ENCODE results near the gene NOL4L. TPM values are rescaled to one million over a fixed set of nuclear protein-coding genes. Genes with fewer than 3 reads are reported as not detected.

NOL4L gene
- total RNA-seq, 1 donor from 2014 or later, result 30.5 TPM

GRCh38 chr20:32609111-32609773, 24.1 kb upstream of the NOL4L start:
- no peak for DNase-seq (ENCODE audit: extremely low spot score, unreplicated experiment)
- Mint-ChIP-seq H3K36me3 (ENCODE audit: unreplicated experiment) (no peaks in the 10 kb centered on the region), H3K27ac (ENCODE audit: unreplicated experiment) (no peak overlapping the region), H3K27me3 (ENCODE audit: unreplicated experiment) (peaks cover 2% of the 10 kb centered on the region), H3K4me3 (ENCODE audit: unreplicated experiment) (no peak overlapping the region), H3K9me3 (ENCODE audit: unreplicated experiment) (no peaks in the 10 kb centered on the region), H3K4me1 (ENCODE audit: unreplicated experiment) (peaks cover 1% of the 10 kb centered on the region)
- TF ChIP-seq CTCF (IDR thresholded peaks at IDR 0.05), result no peak

- Mint-ChIP-seq H3K27ac (ENCODE audit: unreplicated experiment) (no peak overlapping the region), H3K27me3 (ENCODE audit: unreplicated experiment) (peaks cover 2% of the 10 kb centered on the region), H3K9me3 (ENCODE audit: unreplicated experiment) (no peaks in the 10 kb centered on the region), H3K4me3 (ENCODE audit: unreplicated experiment) (no peak overlapping the region), H3K36me3 (ENCODE audit: unreplicated experiment) (no peaks in the 10 kb centered on the region), H3K4me1 (ENCODE audit: unreplicated experiment) (peaks cover 1% of the 10 kb centered on the region)
- DNase-seq (ENCODE audit: extremely low spot score, unreplicated experiment), result no peak
- no peak for TF ChIP-seq CTCF (IDR thresholded peaks at IDR 0.05)
These were observed 23.5 kb upstream of the NOL4L start for GRCh38 chr20:32608664-32609015.

- H3K9me3 Mint-ChIP-seq (ENCODE audit: unreplicated experiment), result no peaks in the 10 kb centered on the region
- H3K4me3 Mint-ChIP-seq (ENCODE audit: unreplicated experiment), result no peak overlapping the region
- TF ChIP-seq CTCF (IDR thresholded peaks at IDR 0.05), result no peak
- H3K36me3 Mint-ChIP-seq (ENCODE audit: unreplicated experiment), result no peaks in the 10 kb centered on the region
- no peaks in the 10 kb centered on the region for H3K27me3 Mint-ChIP-seq (ENCODE audit: unreplicated experiment)
- peaks cover 1% of the 10 kb centered on the region for H3K4me1 Mint-ChIP-seq (ENCODE audit: unreplicated experiment)
- DNase-seq (ENCODE audit: extremely low spot score, unreplicated experiment), result no peak
- no peak overlapping the region for H3K27ac Mint-ChIP-seq (ENCODE audit: unreplicated experiment)
These were observed 22.9 kb upstream of the NOL4L start for GRCh38 chr20:32607727-32608663.

- Mint-ChIP-seq H3K27me3 (ENCODE audit: unreplicated experiment) (no peaks in the 10 kb centered on the region), H3K4me1 (ENCODE audit: unreplicated experiment) (peaks cover 5% of the 10 kb centered on the region), H3K9me3 (ENCODE audit: unreplicated experiment) (no peaks in the 10 kb centered on the region), H3K27ac (ENCODE audit: unreplicated experiment) (no peak overlapping the region), H3K36me3 (ENCODE audit: unreplicated experiment) (no peaks in the 10 kb centered on the region), H3K4me3 (ENCODE audit: unreplicated experiment) (no peak overlapping the region)
- TF ChIP-seq CTCF (IDR thresholded peaks at IDR 0.05), result no peak
- no peak for DNase-seq (ENCODE audit: extremely low spot score, unreplicated experiment)
These were observed 22.2 kb upstream of the NOL4L start for GRCh38 chr20:32607324-32607723.

- Mint-ChIP-seq H3K36me3 (ENCODE audit: unreplicated experiment) (no peaks in the 10 kb centered on the region), H3K4me3 (ENCODE audit: unreplicated experiment) (no peak overlapping the region), H3K27me3 (ENCODE audit: unreplicated experiment) (no peaks in the 10 kb centered on the region), H3K27ac (ENCODE audit: unreplicated experiment) (no peak overlapping the region), H3K4me1 (ENCODE audit: unreplicated experiment) (peaks cover 8% of the 10 kb centered on the region), H3K9me3 (ENCODE audit: unreplicated experiment) (no peaks in the 10 kb centered on the region)
- DNase-seq (ENCODE audit: extremely low spot score, unreplicated experiment), result no peak
- no peak for TF ChIP-seq CTCF (IDR thresholded peaks at IDR 0.05)
These were observed 21.7 kb upstream of the NOL4L start for GRCh38 chr20:32606790-32607189.
